Inflammatory macrophage treated with lipopolysaccharide for 4 hours (primary cell): Measurements from ENCODE around the gene CLSTN3.
"Not testable (repeated sequence)": the region's sequence is repeated elsewhere in the genome, so short reads cannot be mapped to it uniquely, and the experiment has no call there.

Experiments
- DNase-seq: peaks from one replicate; pipeline ENCODE4 v3.0.0-alpha.2; 2020

The CLSTN3 gene

GRCh38 chr12:7154042-7154441 is 23.9 kb downstream of the CLSTN3 start:
- DNase-seq = no peak

GRCh38 chr12:7154901-7155470 is 24.8 kb downstream of the CLSTN3 start:
- DNase-seq = no peak

- no peak for DNase-seq
Measured at GRCh38 chr12:7155471-7156034, 25.4 kb downstream of the CLSTN3 start.

GRCh38 chr12:7156259-7157197 is 26.4 kb downstream of the CLSTN3 start:
- DNase-seq = no peak

- no peak for DNase-seq
Measured at GRCh38 chr12:7157391-7157790, 27.2 kb downstream of the CLSTN3 start.

GRCh38 chr12:7158781-7159609 is 28.8 kb downstream of the CLSTN3 start:
- no peak for DNase-seq

GRCh38 chr12:7160183-7160582 is 30.0 kb downstream of the CLSTN3 start:
- DNase-seq = no peak

- no peak for DNase-seq
Measured at GRCh38 chr12:7161327-7161726, 31.2 kb downstream of the CLSTN3 start.

GRCh38 chr12:7161811-7162210 is 31.6 kb downstream of the CLSTN3 start:
- no peak for DNase-seq

GRCh38 chr12:7162691-7163114 is 32.5 kb downstream of the CLSTN3 start:
- no peak for DNase-seq

- no peak for DNase-seq
Measured at GRCh38 chr12:7169951-7170350, 39.8 kb downstream of the CLSTN3 start.

- DNase-seq = no peak
Measured at GRCh38 chr12:7171854-7172253, 41.7 kb downstream of the CLSTN3 start.

GRCh38 chr12:7175493-7175892 is 45.3 kb downstream of the CLSTN3 start:
- DNase-seq = peak; percentile 9

GRCh38 chr12:7176595-7176994 is 46.4 kb downstream of the CLSTN3 start:
- no peak for DNase-seq

- no peak for DNase-seq
Measured at GRCh38 chr12:7178481-7178880, 48.3 kb downstream of the CLSTN3 start.

GRCh38 chr12:7180685-7181084 is 50.5 kb downstream of the CLSTN3 start:
- DNase-seq = no peak

GRCh38 chr12:7186058-7186457 is 55.9 kb downstream of the CLSTN3 start:
- not testable (repeated sequence) for DNase-seq

- peak; percentile 43 for DNase-seq
Measured at GRCh38 chr12:7188562-7189397, 58.6 kb downstream of the CLSTN3 start.

GRCh38 chr12:7189398-7190267 is 59.5 kb downstream of the CLSTN3 start, which contains the start of gene PEX5:
PEX5 (plus strand) TSS chr12:7189686; CDS start chr12:7190378, 692 bp downstream.
- DNase-seq = peak; percentile 92

GRCh38 chr12:7190268-7191055 is 60.3 kb downstream of the CLSTN3 start:
- no peak for DNase-seq
